AG09309 (cell line): ENCODE measurements around the gene OR52E1.
"Not testable (repeated sequence)": the region's sequence is repeated elsewhere in the genome, so short reads cannot be mapped to it uniquely, and the experiment has no call there.

ENCODE experiments used
- DNase-seq: peaks from one replicate; pipeline ENCODE4 v3.0.0-alpha.2; 2010; ENCODE audit warnings: low read depth
- H3K4me3 ChIP-seq: 2 replicates; pipeline ENCODE4 v1.5.1; 2011; ENCODE audit warnings: mild to moderate bottlenecking, low read depth, low read length, moderate library complexity; ENCODE audit not compliant: control insufficient read depth
- TF ChIP-seq, protein P1 (sequence below): IDR thresholded peaks from 2 replicates; pipeline ENCODE4 v1.5.1; 2011; ENCODE audit warnings: mild to moderate bottlenecking, low read depth, low read length, inconsistent platforms; ENCODE audit not compliant: insufficient read depth, control insufficient read depth; ENCODE audit errors: missing control alignments

Gene OR52E1

DNA sequence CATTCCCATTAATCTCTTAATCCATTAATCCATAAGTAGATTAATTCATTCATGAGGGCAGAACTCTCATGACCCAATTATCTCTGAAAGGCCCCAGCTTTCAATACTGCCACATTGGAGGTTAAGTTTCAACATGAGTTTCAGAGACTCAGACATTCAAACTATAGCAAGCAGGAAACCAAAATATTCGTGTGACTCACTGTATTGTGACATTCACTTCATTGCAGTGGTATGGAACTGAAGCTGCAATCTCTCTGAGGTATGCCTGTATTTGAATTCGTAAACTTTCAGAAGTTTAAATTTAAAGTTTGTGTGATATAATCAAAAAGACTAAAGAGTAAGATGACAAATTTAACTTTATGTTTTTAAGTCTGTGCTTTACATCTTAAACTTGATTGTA lies 26.0 kb upstream of the OR52E1 start:
- TF ChIP-seq, protein P1, sequence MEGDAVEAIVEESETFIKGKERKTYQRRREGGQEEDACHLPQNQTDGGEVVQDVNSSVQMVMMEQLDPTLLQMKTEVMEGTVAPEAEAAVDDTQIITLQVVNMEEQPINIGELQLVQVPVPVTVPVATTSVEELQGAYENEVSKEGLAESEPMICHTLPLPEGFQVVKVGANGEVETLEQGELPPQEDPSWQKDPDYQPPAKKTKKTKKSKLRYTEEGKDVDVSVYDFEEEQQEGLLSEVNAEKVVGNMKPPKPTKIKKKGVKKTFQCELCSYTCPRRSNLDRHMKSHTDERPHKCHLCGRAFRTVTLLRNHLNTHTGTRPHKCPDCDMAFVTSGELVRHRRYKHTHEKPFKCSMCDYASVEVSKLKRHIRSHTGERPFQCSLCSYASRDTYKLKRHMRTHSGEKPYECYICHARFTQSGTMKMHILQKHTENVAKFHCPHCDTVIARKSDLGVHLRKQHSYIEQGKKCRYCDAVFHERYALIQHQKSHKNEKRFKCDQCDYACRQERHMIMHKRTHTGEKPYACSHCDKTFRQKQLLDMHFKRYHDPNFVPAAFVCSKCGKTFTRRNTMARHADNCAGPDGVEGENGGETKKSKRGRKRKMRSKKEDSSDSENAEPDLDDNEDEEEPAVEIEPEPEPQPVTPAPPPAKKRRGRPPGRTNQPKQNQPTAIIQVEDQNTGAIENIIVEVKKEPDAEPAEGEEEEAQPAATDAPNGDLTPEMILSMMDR, result no peak
- no peak overlapping the region for H3K4me3 ChIP-seq
- no peak for DNase-seq

GRCh38 chr11:5046226-5046625 lies 23.1 kb upstream of the OR52E1 start, which contains the start of gene OR52J3:
Gene OR52J3 (plus strand): TSS chr11:5046526. CDS start chr11:5046526, 0 bp downstream.
- TF ChIP-seq, protein P1, result no peak

GRCh38 chr11:5046754-5047330 lies 22.5 kb upstream of the OR52E1 start:
- TF ChIP-seq, protein P1, result no peak
- H3K4me3 ChIP-seq, result no peak overlapping the region
- no peak for DNase-seq

More at GRCh38 chr11:5046226-5046625, 23.1 kb upstream of the OR52E1 start, which contains the start of gene OR52J3:
- H3K4me3 ChIP-seq, result no peak within 1 kb of the TSS
- DNase-seq, result no peak

DNA sequence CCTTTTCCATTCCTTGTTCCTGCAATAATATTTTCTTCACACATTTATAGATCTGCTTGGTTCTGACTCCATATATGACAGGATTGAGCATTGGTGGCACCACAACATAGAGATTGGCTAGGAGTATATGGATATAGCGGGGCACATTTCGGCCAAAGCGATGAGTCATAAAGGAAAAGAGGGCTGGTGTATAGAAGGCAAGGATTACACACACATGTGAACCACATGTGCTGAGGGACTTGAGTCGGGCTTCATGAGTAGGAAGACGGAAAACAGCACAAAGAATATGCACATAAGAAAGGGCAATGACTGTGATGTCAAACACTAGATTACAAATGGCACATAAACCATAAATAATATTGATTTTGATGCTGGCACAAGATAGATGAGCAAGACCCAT lies 10.7 kb upstream of the OR52E1 start:
- not testable (repeated sequence) for DNase-seq, H3K4me3 ChIP-seq

DNA sequence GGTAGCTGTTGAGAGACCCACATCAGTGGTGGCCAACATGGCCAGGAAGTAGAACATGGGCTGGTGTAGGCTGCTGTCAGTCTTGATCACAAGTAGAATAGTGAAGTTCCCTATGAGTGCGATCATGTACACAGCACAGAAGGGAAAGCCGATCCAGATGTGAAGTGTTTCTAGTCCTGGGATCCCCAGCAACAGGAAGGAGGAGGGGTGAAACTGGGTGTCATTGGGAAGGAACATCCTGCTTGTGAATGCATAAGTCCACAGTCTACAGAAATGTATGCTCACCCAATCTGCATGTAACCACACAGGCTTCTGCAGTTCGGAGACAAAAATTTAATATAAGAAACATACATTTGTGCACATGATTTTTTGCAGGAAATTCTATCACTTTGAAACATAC lies 10.0 kb upstream of the OR52E1 start, which contains the start of gene OR52E2:
TSS of gene OR52E2 (minus strand) at position 237 of the 400 bp plus-strand sequence. CDS start at position 237, 0 bp downstream.
- no peak for DNase-seq
- TF ChIP-seq, protein P1, result no peak
- no peak within 1 kb of the TSS for H3K4me3 ChIP-seq

DNA sequence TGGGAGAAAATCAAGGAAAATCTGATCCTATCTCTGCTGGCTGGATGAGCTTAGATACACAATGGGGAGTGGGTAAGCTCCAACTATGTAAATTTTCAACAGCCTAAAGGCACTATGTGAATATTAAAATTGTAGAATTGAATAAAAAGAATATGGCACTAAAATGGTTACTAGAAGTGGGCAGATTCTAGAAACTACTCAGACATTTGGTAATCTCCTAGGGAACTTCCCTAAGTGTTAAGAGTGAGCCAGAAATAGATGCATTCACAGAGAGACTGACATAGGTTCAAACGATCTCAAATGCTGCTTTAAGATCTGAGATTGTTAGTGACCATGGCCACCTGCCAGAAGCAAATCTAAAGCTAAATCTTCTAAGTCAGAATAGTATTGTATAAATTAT lies 4.3 kb upstream of the OR52E1 start:
- DNase-seq, result no peak
- H3K4me3 ChIP-seq, result no peak overlapping the region
- TF ChIP-seq, protein P1, result no peak

- DNase-seq, result no peak
- no peak overlapping the region for H3K4me3 ChIP-seq
- TF ChIP-seq, protein P1, result no peak
Measured at GRCh38 chr11:5071799-5072198, 2.4 kb downstream of the OR52E1 start.
